Ovary (tissue), 9 donors: Measurements from ENCODE around the gene EAPP. TPM values are rescaled to one million over a fixed set of nuclear protein-coding genes. Genes with fewer than 3 reads are reported as not detected.
"Not testable (repeated sequence)": the region's sequence is repeated elsewhere in the genome, so short reads cannot be mapped to it uniquely, and the experiment has no call there.

ENCODE experiments used
- DNase-seq, 5 donors: peaks; one replicate each; pipeline ENCODE4 v3.0.0-alpha.2; 2019 to 2020
- H3K27ac ChIP-seq, 2 donors: fragments of 200-600 bp; one replicate each; pipeline versions ENCODE4 v1.5.1 to v1.8.0; 2019 to 2022
- H3K27me3 ChIP-seq: fragments of 200-600 bp; one replicate; pipeline ENCODE4 v1.8.0; 2022
- H3K36me3 ChIP-seq: fragments of 200-600 bp; sonication (generic); one replicate; pipeline ENCODE4 v1.5.1; 2019
- H3K4me1 ChIP-seq: one replicate; pipeline ENCODE4 v1.8.1; 2013; ENCODE audit warnings: mild to moderate bottlenecking, moderate library complexity; ENCODE audit not compliant: insufficient read depth
- H3K4me3 ChIP-seq: fragments of 200-600 bp; sonication (generic); one replicate; pipeline ENCODE4 v1.5.1; 2017
- H3K9me3 ChIP-seq, 2 donors: fragments of 200-600 bp in 1 of 2; sonication (generic) in 1 of 2; one replicate each; pipeline versions ENCODE4 v1.5.1 to v1.8.1; 2013 to 2019; ENCODE audit warnings: mild to moderate bottlenecking in 1 of 2, moderate library complexity in 1 of 2
- CTCF ChIP-seq, 3 donors: fragments of 450-650 bp in 2 of 3; fragments of 200-600 bp in 1 of 3; IDR thresholded peaks; one replicate each; pipeline versions ENCODE4 v1.5.1 to v1.8.0; 2016 to 2022; ENCODE audit warnings: antibody characterized with exemption in 3 of 3, mild to moderate bottlenecking in 1 of 3
- EP300 ChIP-seq: sonication (generic); formaldehyde crosslinking; IDR thresholded peaks from one replicate; pipeline ENCODE4 v1.6.1; 2017; ENCODE audit warnings: antibody characterized with exemption
- POLR2A ChIP-seq: fragments of 450-650 bp; IDR thresholded peaks from one replicate; pipeline ENCODE4 v1.6.1; 2017; ENCODE audit warnings: antibody characterized with exemption, mild to moderate bottlenecking, moderate library complexity
- WGBS, 3 donors: extraction: QIAGEN DNeasy Blood & Tissue Kit in 1 of 3; methylation state at CpG; one replicate each; pipeline versions ENCODE4 v1.1.5 to v1.1.7; 2013 to 2017; 5-methylcytosine and 5-hydroxymethylcytosine counted together
- intact Hi-C, 4 donors: fragments of 100-400 bp; cut with DNase I; formaldehyde crosslinking; loops; one replicate each; pipeline versions ENCODE4 v1.11.0 to v1.15.1; 2022 to 2023
- polyA plus RNA-seq, 2 donors: library from polyadenylated mRNA; stranded (reverse); fragments of 200-250 nt in 1 of 2; fragments of 350-450 nt in 1 of 2; fragmentation: Illumina TruSeq in 1 of 2; extraction: RNeasy Lipid Tissue Mini Kit (QIAGEN cat#74804) in 1 of 2; gene quantifications; one replicate each; pipeline ENCODE4 v1.2.3, GENCODE V29; 2013 to 2014
- total RNA-seq, 7 donors: library from RNA; depleted of rRNA in 2 of 7; stranded (reverse); fragments of >200 nt in 2 of 7; fragmentation: NEBNext Ultra II Directional in 3 of 7; extraction: Animal tissue kit (Norgen Biotek cat#: 25700) in 3 of 7; gene quantifications; one replicate each; pipeline versions ENCODE4 v1.1.0 to v1.2.4, GENCODE V29; 2016 to 2023
- donor health status: DM: no; HTN: no; CAD: no; lungs with moderate emphysema.
- donor health status: DM: no; HTN: no; CAD: no.
- donor health status: Bipolar disorder and iron deficiency.
- donor health status: DM: yes; HTN: yes; CAD: no.
- donor health status: DM: no; HTN: no; CAD: no.
- donor health status: DM: yes; HTN: yes; CAD: no.

EAPP gene
- total and polyA plus RNA-seq, 9 donors = 41.1 to 67.8 (median 47.1) TPM

- no peaks in the 10 kb centered on the region for H3K36me3 ChIP-seq
- no peaks in the 10 kb centered on the region for H3K9me3 ChIP-seq
- H3K27ac ChIP-seq = peak overlapping the region; percentile 14 to 44
- 59 to 74% (median 64%) methylated on average over 9 of the region's 9 CpGs for WGBS, 3 donors
- intact Hi-C loops = no loop called here
- TF ChIP-seq POLR2A = no peak
- TF ChIP-seq CTCF (IDR thresholded peaks at IDR 0.05) = no peak
- no peak for TF ChIP-seq EP300
- peak in 2 of 5 donors; percentile 6 to 15 for DNase-seq
- H3K4me3 ChIP-seq = no peak overlapping the region
- no peaks in the 10 kb centered on the region for H3K27me3 ChIP-seq
- no peaks in the 10 kb centered on the region for H3K4me1 ChIP-seq
These were observed 15.2 kb upstream of the EAPP start for GRCh38 chr14:34554540-34555250.

- H3K36me3 ChIP-seq, H3K9me3 ChIP-seq, H3K4me1 ChIP-seq, H3K27ac ChIP-seq, H3K27me3 ChIP-seq, intact Hi-C loops, H3K4me3 ChIP-seq: not testable (repeated sequence)
- WGBS, 3 donors = 92 to 93% (median 92%) methylated on average over 19 of the region's 19 CpGs
- DNase-seq = peak in 2 of 5 donors; percentile 3 to 34
These were observed 9.9 kb upstream of the EAPP start for GRCh38 chr14:34549276-34549966.

DNA sequence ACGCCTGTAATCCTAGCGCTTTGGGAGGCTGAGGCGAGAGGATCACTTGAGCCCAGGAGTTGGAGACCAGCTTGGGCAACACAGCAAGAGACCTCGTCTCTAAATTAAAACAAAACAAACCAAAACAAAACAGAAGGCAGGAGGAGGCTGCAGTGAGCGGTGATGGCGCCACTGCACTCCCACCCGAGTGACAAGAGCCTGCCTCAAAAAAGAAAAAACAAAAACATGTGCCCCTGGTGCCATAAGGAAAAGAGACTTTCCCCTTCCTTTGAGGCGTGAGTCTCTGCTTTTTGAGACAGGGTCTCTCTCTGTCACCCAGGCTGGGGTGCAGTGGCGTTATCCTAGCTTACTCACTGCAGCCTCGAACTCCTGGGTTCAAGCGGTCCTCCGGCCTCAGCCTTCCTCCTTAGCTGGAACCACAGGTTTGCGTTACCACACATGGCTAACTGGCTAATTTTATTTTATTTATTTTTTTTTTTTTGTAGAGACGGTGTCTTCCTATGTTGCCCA lies 9.0 kb upstream of the EAPP start:
- TF ChIP-seq POLR2A (no peak), EP300 (no peak), CTCF (IDR thresholded peaks at IDR 0.05) (no peak)
- H3K9me3 ChIP-seq = no peaks in the 10 kb centered on the region
- intact Hi-C loops = no loop called here
- no peaks in the 10 kb centered on the region for H3K4me1 ChIP-seq
- 80 to 95% (median 88%) methylated on average over 14 of the region's 14 CpGs for WGBS, 3 donors
- no peaks in the 10 kb centered on the region for H3K36me3 ChIP-seq
- no peak overlapping the region for H3K4me3 ChIP-seq
- DNase-seq = peak in 1 of 5 donors; percentile 26
- no peaks in the 10 kb centered on the region for H3K27me3 ChIP-seq
- H3K27ac ChIP-seq = no peak overlapping the region

DNA sequence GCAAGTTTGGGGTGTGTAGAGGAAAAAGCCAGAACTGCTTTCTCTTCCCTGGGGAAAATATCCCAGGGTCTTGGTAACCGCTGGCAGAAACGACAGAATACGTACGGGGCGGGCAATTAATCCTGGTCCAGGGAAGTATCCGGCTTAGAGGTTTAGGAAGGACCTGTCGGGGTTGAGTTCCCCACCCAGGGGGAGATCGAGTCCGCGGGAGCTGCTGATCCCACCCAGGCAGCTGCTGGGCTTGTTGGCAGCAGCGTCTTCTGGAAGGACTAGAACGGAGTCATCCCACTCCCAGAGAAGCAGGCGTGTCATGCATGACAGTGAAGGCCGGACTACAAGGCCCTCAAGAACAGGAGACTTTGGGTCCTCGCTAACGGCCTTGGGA lies 7.6 kb upstream of the EAPP start:
- intact Hi-C loops, H3K27ac ChIP-seq, H3K27me3 ChIP-seq, H3K9me3 ChIP-seq, H3K4me3 ChIP-seq, H3K36me3 ChIP-seq, DNase-seq, H3K4me1 ChIP-seq: not testable (repeated sequence)
- no CpG with 5 or more reads among the region's 16 CpGs for WGBS, 3 donors

- WGBS, 3 donors = no CpG with 5 or more reads among the region's 68 CpGs
These were observed 7.0 kb upstream of the EAPP start for GRCh38 chr14:34546272-34547135.

DNA sequence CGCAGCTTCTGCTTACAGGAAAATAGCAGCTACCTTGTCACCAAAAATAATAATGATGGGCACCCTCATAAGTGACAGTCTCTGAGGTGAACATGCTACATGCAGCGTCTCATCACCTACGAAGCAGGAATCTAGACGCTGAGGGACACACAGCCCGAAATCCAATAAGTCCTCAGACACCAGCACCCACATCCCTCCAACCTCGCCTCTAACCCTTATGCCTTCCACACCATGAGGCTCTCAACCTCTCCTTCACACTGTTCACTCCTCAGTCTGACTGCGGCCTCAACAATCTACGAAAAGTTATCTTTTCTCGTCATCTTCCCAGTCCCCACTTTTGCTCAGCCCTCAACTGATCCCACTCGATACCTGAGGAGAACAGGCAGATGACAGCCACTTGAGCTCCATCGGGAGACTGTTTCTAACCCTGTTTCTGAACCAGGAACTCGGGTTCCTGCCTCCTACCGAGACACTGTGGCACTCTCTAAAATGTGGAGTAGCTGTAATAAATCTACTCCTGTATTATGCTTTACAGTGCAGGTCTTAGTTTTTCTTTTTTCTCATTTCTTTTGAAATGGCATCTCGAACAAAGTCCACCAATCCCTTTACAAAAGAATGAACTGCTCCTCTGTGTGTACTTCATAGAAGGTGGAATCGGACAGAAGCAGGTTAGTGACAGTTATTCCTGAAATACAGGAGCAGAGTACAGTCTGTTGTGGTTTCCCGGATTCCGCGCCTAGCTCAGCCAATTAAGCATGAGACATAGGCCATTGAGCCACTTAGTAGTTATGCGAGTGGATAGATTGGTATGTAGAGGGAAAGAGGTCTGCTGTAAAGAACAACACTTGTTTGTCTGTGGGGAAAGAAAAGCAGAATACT lies 919 bp upstream of the EAPP start:
- WGBS, 3 donors = 88 to 89% (median 89%) methylated on average over 13 to 18 of the region's 19 CpGs
- H3K27ac ChIP-seq = peak overlapping the region; percentile 84 to 93
- not testable (repeated sequence) for DNase-seq, H3K9me3 ChIP-seq, H3K27me3 ChIP-seq, H3K36me3 ChIP-seq, H3K4me1 ChIP-seq
- peak overlapping the region; percentile 74 for H3K4me3 ChIP-seq
- intact Hi-C loops = loop anchor here in 1 of 4 donors (5.0 kb wide), 1 partner anchor 872 kb away; no protein-coding TSS in a partner anchor

More at GRCh38 chr14:34546272-34547135, 7.0 kb upstream of the EAPP start:
- DNase-seq, H3K27me3 ChIP-seq, intact Hi-C loops, H3K9me3 ChIP-seq, H3K4me1 ChIP-seq, H3K4me3 ChIP-seq, H3K27ac ChIP-seq, H3K36me3 ChIP-seq: not testable (repeated sequence)
